ENCODE data around the gene FOXK1. TPM values are rescaled to one million over a fixed set of nuclear protein-coding genes. Genes with fewer than 3 reads are reported as not detected.
A peak's percentile ranks its signal among the peaks of the same experiment; 100 is the strongest.

The FOXK1 gene
- total RNA-seq: 13.7 and 17.6 TPM in 2 replicates

DNA sequence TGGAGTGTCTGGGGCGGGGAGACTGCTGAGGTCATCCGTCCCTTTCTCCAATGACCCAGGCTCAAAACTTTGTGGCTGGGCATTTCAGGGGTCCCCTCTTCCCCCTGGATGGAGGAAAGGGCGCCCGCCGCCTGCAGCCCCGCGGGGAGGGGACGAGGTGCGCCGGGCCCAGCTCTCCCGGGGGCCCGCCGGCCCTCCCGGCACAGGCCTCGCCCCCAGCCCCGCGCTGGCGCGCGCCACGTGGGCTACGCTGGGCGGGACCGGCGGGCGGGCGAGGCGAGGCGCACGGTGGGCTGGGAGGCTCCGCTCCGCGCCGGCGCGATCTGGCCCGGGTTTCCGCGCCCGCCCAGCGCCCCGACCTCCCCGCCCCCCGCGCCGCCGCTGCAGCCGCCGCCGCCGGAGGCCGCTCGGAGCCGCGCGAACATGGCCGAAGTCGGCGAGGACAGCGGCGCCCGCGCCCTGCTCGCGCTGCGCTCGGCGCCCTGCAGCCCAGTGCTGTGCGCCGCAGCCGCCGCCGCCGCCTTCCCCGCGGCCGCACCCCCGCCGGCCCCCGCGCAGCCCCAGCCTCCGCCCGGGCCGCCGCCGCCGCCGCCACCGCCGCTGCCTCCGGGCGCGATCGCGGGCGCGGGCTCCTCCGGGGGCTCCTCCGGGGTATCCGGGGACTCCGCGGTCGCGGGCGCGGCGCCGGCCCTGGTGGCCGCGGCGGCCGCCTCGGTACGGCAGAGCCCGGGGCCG, at the start of gene FOXK1:
FOXK1 (plus strand) TSS at position 410 of the 735 bp plus-strand sequence; CDS start at position 424, 14 bp downstream.
- Histone ChIP-seq H3K36me3 (ENCODE audit: control insufficient read depth, insufficient read depth, low read length) (peaks cover 4% of the 10 kb centered on the region), H3K4me3 (ENCODE audit: low read depth, low read length) (peak within 1 kb of the TSS; percentile 91), H3K27me3 (ENCODE audit: control insufficient read depth, insufficient read depth, low read length) (no peaks in the 10 kb centered on the region)
- TF ChIP-seq, protein P1, sequence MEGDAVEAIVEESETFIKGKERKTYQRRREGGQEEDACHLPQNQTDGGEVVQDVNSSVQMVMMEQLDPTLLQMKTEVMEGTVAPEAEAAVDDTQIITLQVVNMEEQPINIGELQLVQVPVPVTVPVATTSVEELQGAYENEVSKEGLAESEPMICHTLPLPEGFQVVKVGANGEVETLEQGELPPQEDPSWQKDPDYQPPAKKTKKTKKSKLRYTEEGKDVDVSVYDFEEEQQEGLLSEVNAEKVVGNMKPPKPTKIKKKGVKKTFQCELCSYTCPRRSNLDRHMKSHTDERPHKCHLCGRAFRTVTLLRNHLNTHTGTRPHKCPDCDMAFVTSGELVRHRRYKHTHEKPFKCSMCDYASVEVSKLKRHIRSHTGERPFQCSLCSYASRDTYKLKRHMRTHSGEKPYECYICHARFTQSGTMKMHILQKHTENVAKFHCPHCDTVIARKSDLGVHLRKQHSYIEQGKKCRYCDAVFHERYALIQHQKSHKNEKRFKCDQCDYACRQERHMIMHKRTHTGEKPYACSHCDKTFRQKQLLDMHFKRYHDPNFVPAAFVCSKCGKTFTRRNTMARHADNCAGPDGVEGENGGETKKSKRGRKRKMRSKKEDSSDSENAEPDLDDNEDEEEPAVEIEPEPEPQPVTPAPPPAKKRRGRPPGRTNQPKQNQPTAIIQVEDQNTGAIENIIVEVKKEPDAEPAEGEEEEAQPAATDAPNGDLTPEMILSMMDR (IDR thresholded peaks at IDR 0.05; ENCODE audit: insufficient read depth, low read length, severe bottlenecking): no peak
- DNase-seq (ENCODE audit: low read depth) (no peak), FAIRE-seq (no peak)

DNA sequence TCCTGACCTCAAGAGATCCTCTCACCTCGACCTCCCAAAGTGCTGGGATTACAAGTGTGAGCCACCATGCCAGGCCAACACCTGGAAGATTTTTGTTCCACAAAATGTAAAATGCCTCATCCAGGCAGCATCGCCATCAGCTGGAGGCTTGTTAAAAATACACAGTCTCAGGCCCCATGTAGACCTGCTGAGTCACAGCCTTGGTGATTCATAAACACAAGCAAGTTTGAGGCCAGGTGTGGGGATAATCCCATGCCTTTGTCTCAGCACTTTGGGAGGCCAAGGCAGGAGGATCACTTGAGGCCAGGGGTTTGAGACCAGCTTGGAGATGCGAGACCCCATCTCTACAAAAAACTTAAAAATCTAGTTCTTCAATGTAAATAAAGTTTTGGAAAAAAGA, 49.1 kb upstream of the FOXK1 start:
- FAIRE-seq (no peak), DNase-seq (ENCODE audit: low read depth) (peak; percentile 77)
- TF ChIP-seq, protein P1 (IDR thresholded peaks at IDR 0.05; ENCODE audit: insufficient read depth, low read length, severe bottlenecking): no peak
- Histone ChIP-seq H3K27me3 (ENCODE audit: control insufficient read depth, insufficient read depth, low read length) (no peaks in the 10 kb centered on the region), H3K36me3 (ENCODE audit: control insufficient read depth, insufficient read depth, low read length) (no peaks in the 10 kb centered on the region), H3K4me3 (ENCODE audit: low read depth, low read length) (no peak overlapping the region)

DNA sequence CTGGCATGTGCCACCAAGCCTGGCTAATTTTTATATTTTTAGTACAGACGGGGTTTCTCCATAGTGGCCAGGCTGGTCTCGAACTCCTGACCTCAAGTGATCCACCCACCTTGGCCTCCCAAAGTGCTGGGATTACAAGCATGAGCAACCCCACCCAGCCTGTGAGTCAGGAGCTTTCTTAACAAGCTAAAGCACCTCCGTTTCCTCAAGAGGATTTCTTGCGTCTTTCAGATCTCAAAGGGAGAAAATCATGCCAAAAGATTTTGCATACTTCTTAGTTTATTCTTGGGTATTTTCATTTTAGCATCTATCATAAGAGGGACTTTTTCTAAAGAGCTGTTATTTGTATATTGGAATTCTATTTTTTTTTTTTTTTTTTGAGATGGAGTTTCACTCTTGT, 47.9 kb upstream of the FOXK1 start:
- FAIRE-seq (no peak), DNase-seq (ENCODE audit: low read depth) (peak; percentile 71)
- Histone ChIP-seq H3K27me3 (ENCODE audit: control insufficient read depth, insufficient read depth, low read length) (no peaks in the 10 kb centered on the region), H3K4me3 (ENCODE audit: low read depth, low read length) (no peak overlapping the region), H3K36me3 (ENCODE audit: control insufficient read depth, insufficient read depth, low read length) (no peaks in the 10 kb centered on the region)
- TF ChIP-seq, protein P1 (IDR thresholded peaks at IDR 0.05; ENCODE audit: insufficient read depth, low read length, severe bottlenecking): no peak

DNA sequence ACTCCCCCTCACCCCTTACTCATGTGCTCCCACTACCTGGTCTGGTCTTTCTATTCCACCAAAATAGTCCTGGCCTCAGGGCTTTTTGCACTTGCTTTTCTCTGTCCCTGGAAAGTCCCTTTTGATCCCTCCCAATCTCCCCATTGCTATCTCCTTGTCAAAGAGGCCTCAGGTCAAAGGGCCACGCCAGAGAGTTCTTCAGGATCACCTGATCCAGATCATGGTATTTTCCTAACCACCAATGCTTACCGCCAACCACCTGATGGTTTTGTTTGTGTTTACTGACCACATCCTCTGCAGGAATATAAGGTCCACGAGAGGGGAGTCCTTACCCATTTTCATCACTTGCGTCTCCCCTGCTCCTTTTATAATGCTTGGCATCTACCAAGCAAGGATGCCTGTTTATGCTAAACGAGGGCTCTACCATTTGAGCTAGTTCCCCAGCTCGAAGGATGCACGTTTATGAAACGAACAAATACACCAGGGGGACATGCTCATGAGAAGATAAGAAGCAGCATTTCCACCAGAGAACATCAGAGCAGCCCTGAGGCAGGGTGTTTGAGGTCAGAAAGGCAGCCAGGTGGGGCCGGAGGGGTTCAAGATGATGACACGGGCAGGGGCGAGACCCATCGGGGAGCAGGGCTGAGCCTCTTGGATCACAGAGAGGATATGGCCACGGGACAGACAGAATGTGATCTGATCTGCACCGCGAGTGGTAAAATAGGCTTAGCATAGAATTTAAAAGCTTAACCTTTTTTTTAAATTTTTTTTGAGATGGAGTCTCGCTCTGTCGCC, 43.1 kb upstream of the FOXK1 start:
- H3K36me3 ChIP-seq (ENCODE audit: control insufficient read depth, insufficient read depth, low read length): no peaks in the 10 kb centered on the region
- no peak for DNase-seq (ENCODE audit: low read depth)
- H3K4me3 ChIP-seq (ENCODE audit: low read depth, low read length): no peak overlapping the region
- no peak for FAIRE-seq
- TF ChIP-seq, protein P1 (IDR thresholded peaks at IDR 0.05; ENCODE audit: insufficient read depth, low read length, severe bottlenecking): no peak
- no peaks in the 10 kb centered on the region for H3K27me3 ChIP-seq (ENCODE audit: control insufficient read depth, insufficient read depth, low read length)

DNA sequence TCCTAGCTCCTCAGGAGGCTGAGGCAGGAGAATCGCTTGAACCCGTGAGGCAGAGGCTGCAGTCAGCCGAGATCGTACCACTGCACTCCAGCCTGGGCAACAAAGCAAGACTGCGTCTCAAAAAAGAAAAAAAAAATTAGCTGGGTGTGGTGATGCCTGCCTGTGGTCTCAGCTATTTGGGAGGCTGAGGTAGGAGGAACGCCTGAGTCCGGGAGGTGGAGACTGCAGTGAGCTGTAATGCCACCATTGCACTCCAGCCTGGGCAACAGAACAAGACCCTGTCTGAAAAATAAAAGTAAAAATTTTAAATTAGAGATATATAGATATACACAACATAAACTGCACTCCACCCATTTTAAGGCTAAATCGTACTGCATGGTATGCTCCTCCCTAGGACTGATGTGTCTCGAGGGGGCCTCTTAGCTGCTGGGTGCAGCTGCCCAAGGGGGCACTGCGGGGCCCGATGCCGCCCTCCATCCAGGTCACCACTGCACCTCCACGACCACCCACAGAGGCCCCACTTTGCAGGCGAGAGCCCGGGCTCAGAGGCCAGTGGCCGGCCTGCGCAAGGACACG, 40.9 kb upstream of the FOXK1 start:
- DNase-seq (ENCODE audit: low read depth) (no peak), FAIRE-seq (no peak)
- TF ChIP-seq, protein P1 (IDR thresholded peaks at IDR 0.05; ENCODE audit: insufficient read depth, low read length, severe bottlenecking): no peak

More for the DNA sequence above, 40.9 kb upstream of the FOXK1 start:
- no peaks in the 10 kb centered on the region for H3K27me3 ChIP-seq (ENCODE audit: control insufficient read depth, insufficient read depth, low read length)
- peak overlapping the region; percentile 38 for H3K4me3 ChIP-seq (ENCODE audit: low read depth, low read length)
- H3K36me3 ChIP-seq (ENCODE audit: control insufficient read depth, insufficient read depth, low read length): no peaks in the 10 kb centered on the region

All from bronchial epithelial cell (primary cell).